K562 (cell line): ENCODE results near the gene NEURL1B. TPM values are rescaled to one million over a fixed set of nuclear protein-coding genes. Genes with fewer than 3 reads are reported as not detected.

Experiments
- BRCA1 ChIP-seq, 2 experiments: fragments of 450-650 bp in 1 of 2; sonication (generic) in 1 of 2; formaldehyde crosslinking in 1 of 2; IDR thresholded peaks; 2 replicates each; pipeline versions ENCODE4 v1.5.0 to v1.6.1; 2017 to 2020; ENCODE audit warnings: mild to moderate bottlenecking in 1 of 2, missing genetic modification reagents in 1 of 2
- E4F1 ChIP-seq: fragments of 250-450 bp; sonication (Bioruptor Pico); IDR thresholded peaks from 2 replicates; pipeline ENCODE4 v1.5.0; 2021; ENCODE audit warnings: mild to moderate bottlenecking, borderline replicate concordance
- ELF4 ChIP-seq: fragments of 450-650 bp; formaldehyde crosslinking; IDR thresholded peaks from 2 replicates; pipeline ENCODE4 v1.4.0; 2022; ENCODE audit warnings: missing genetic modification characterization
- HDAC1 ChIP-seq, 2 experiments: fragments of 450-650 bp; IDR thresholded peaks; 2 replicates each; pipeline ENCODE4 v1.6.1; 2016 to 2017; ENCODE audit warnings: inconsistent platforms in 1 of 2, mild to moderate bottlenecking in 1 of 2, moderate library complexity in 1 of 2
- KLF1 ChIP-seq: fragments of 450-650 bp; IDR thresholded peaks from 2 replicates; pipeline ENCODE4 v1.6.1; 2016; ENCODE audit warnings: missing genetic modification characterization, missing compliant biosample characterization
- ZBTB12 ChIP-seq: fragments of 250-450 bp; sonication (Bioruptor Pico); IDR thresholded peaks from 2 replicates; pipeline ENCODE4 v1.4.0; 2020
- polyA plus RNA-seq, 8 experiments: library from polyadenylated mRNA; depleted of rRNA in 4 of 8; stranded (reverse) in 5 of 8; unstranded in 3 of 8; fragments of >200 nt; fragmentation: Nextera tagmentation in 2 of 8; fragmentation: Illumina TruSeq in 1 of 8; extraction: Ambion mirVana in 2 of 8; extraction: Trizol in 1 of 8; gene quantifications; 2 replicates each; pipeline versions ENCODE4 v1.2.1 to v1.2.3, GENCODE V29; 2011 to 2014; ENCODE audit warnings: inconsistent platforms in 1 of 8, missing spikeins in 1 of 8
- total RNA-seq, 7 experiments: library from RNA; depleted of rRNA in 6 of 7; stranded (reverse); fragments of >200 nt in 6 of 7; fragmentation: Illumina TruSeq in 2 of 7; extraction: Trizol in 2 of 7; gene quantifications; 2 replicates each; pipeline versions ENCODE4 v1.2.1 to v1.2.3, GENCODE V29; 2011 to 2021; ENCODE audit warnings: low replicate concordance in 1 of 7
- TF ChIP-seq, protein P1 (sequence below): fragments of 450-650 bp; IDR thresholded peaks from 2 replicates; pipeline ENCODE4 v1.6.1; 2017; ENCODE audit warnings: antibody characterized with exemption, mild to moderate bottlenecking
- TF ChIP-seq, protein P2 (sequence below): fragments of 250-450 bp; sonication (Bioruptor Pico); IDR thresholded peaks from 2 replicates; pipeline ENCODE4 v1.6.1; 2021; ENCODE audit warnings: mild to moderate bottlenecking

The NEURL1B gene
- total and polyA plus RNA-seq, 9 of the 15 experiments (the other 6 are each of a cell fraction or from before 2014, with no cell fraction given): 0.04 TPM; not detected in 8

- TF ChIP-seq, protein P1, sequence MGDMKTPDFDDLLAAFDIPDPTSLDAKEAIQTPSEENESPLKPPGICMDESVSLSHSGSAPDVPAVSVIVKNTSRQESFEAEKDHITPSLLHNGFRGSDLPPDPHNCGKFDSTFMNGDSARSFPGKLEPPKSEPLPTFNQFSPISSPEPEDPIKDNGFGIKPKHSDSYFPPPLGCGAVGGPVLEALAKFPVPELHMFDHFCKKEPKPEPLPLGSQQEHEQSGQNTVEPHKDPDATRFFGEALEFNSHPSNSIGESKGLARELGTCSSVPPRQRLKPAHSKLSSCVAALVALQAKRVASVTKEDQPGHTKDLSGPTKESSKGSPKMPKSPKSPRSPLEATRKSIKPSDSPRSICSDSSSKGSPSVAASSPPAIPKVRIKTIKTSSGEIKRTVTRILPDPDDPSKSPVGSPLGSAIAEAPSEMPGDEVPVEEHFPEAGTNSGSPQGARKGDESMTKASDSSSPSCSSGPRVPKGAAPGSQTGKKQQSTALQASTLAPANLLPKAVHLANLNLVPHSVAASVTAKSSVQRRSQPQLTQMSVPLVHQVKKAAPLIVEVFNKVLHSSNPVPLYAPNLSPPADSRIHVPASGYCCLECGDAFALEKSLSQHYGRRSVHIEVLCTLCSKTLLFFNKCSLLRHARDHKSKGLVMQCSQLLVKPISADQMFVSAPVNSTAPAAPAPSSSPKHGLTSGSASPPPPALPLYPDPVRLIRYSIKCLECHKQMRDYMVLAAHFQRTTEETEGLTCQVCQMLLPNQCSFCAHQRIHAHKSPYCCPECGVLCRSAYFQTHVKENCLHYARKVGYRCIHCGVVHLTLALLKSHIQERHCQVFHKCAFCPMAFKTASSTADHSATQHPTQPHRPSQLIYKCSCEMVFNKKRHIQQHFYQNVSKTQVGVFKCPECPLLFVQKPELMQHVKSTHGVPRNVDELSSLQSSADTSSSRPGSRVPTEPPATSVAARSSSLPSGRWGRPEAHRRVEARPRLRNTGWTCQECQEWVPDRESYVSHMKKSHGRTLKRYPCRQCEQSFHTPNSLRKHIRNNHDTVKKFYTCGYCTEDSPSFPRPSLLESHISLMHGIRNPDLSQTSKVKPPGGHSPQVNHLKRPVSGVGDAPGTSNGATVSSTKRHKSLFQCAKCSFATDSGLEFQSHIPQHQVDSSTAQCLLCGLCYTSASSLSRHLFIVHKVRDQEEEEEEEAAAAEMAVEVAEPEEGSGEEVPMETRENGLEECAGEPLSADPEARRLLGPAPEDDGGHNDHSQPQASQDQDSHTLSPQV: no peak
- TF ChIP-seq KLF1 (tag): no peak
- TF ChIP-seq BRCA1 (IDR thresholded peaks at IDR 0.05): no peak
- no peak for TF ChIP-seq BRCA1 (CRISPR knock-in tag; IDR thresholded peaks at IDR 0.05)
- TF ChIP-seq ELF4 (CRISPR knock-in tag): no peak
- TF ChIP-seq ZBTB12 (CRISPR knock-in tag): no peak
- TF ChIP-seq E4F1 (CRISPR knock-in tag): no peak
- TF ChIP-seq, protein P2, sequence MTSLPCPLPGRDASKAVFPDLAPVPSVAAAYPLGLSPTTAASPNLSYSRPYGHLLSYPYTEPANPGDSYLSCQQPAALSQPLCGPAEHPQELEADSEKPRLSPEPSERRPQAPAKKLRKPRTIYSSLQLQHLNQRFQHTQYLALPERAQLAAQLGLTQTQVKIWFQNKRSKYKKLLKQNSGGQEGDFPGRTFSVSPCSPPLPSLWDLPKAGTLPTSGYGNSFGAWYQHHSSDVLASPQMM: no peak
- no peak for TF ChIP-seq HDAC1 (IDR thresholded peaks at IDR 0.05)
These were observed 967 bp downstream of the NEURL1B start (continued) for GRCh38 chr5:172642051-172642409.
